B cell (primary cell): ENCODE measurements around the gene OLFML1. TPM values are rescaled to one million over a fixed set of nuclear protein-coding genes. Genes with fewer than 3 reads are reported as not detected.

Experiments used
- ATAC-seq: fragments of 200-7000 bp; cut with Tn5 transposase; one replicate; pipeline ENCODE4 v1.10.0; 2021; ENCODE audit warnings: low read depth, mild to moderate bottlenecking, moderate number of reproducible peaks, moderate library complexity
- CTCF ChIA-PET: fragments of 350-600 bp; sonication (Branson Sonifier 250); formaldehyde crosslinking; loops from one replicate; lab custom pipeline; 2021; ENCODE audit warnings: antibody characterized with exemption, inconsistent platforms; lab: Charles Lee
- POLR2A ChIA-PET: fragments of 350-600 bp; sonication (Branson Sonifier 250); formaldehyde crosslinking; loops from one replicate; lab custom pipeline; 2021; ENCODE audit warnings: antibody characterized with exemption; lab: Charles Lee
- DNase-seq: peaks from one replicate; pipeline ENCODE4 v3.0.0; 2013
- H2AFZ ChIP-seq: 2 replicates; pipeline ENCODE4 v1.6.1; 2012; ENCODE audit warnings: mild to moderate bottlenecking, low read depth, low read length; ENCODE audit not compliant: insufficient read depth, poor library complexity, severe bottlenecking
- H3K27ac ChIP-seq, 2 donors: 1 replicate in 1 of 2; 2 replicates in 1 of 2; pipeline ENCODE4 v1.5.1; 2012 to 2013; ENCODE audit warnings: low read length in 2 of 2, mild to moderate bottlenecking in 2 of 2, moderate library complexity in 1 of 2
- H3K27me3 ChIP-seq, 4 experiments: fragments of 200-600 bp in 1 of 4; sonication (generic) in 1 of 4; replicated peaks in 1 of 4; 1 replicate in 2 of 4; 2 replicates in 2 of 4; pipeline versions ENCODE4 v1.6.1 to v1.7.0; 2013 to 2016; ENCODE audit warnings: low read length in 3 of 4, mild to moderate bottlenecking in 2 of 4, mixed read lengths in 1 of 4, moderate library complexity in 1 of 4; ENCODE audit not compliant: insufficient read depth in 4 of 4, control insufficient read depth in 3 of 4; ENCODE audit errors: control extremely low read depth in 1 of 4
- H3K36me3 ChIP-seq, 2 experiments: replicated peaks in 1 of 2; 1 replicate in 1 of 2; 2 replicates in 1 of 2; pipeline versions ENCODE4 v1.6.1 to v1.7.1; 2013; ENCODE audit warnings: low read length in 1 of 2; ENCODE audit not compliant: insufficient read depth in 2 of 2, control insufficient read depth in 1 of 2; ENCODE audit errors: control extremely low read depth in 1 of 2, extremely low read depth in 1 of 2
- H3K4me1 ChIP-seq, 2 donors: fragments of 200-600 bp in 1 of 2; sonication (generic) in 1 of 2; 1 replicate in 1 of 2; 2 replicates in 1 of 2; pipeline versions ENCODE4 v1.5.1 to v1.6.1; 2013 to 2017; ENCODE audit warnings: low read length in 2 of 2; ENCODE audit not compliant: control insufficient read depth in 2 of 2, insufficient read depth in 2 of 2
- H3K4me2 ChIP-seq: replicated peaks from 2 replicates; pipeline ENCODE3; 2012; ENCODE audit warnings: mild to moderate bottlenecking, low read depth, low read length; ENCODE audit not compliant: poor library complexity, severe bottlenecking
- H3K4me3 ChIP-seq, 5 experiments: fragments of 200-600 bp in 1 of 5; sonication (generic) in 1 of 5; 1 replicate in 3 of 5; 2 replicates in 2 of 5; pipeline versions ENCODE4 v1.5.1 to v1.7.0; 2011 to 2016; ENCODE audit warnings: low read length in 4 of 5, mild to moderate bottlenecking in 4 of 5, low read depth in 2 of 5, control low read depth in 1 of 5, moderate library complexity in 1 of 5; ENCODE audit not compliant: insufficient read depth in 1 of 5; ENCODE audit errors: control extremely low read depth in 1 of 5, extremely low read depth in 1 of 5
- H3K79me2 ChIP-seq: fragments of 200-600 bp; sonication (generic); one replicate; pipeline ENCODE4 v1.6.0; 2016; ENCODE audit warnings: low read length; ENCODE audit not compliant: control insufficient read depth, insufficient read depth
- H3K9ac ChIP-seq: fragments of 200-600 bp; sonication (generic); 2 replicates; pipeline ENCODE4 v1.6.1; 2017; ENCODE audit warnings: mild to moderate bottlenecking, low read length, moderate library complexity
- H3K9me3 ChIP-seq, 3 donors: one replicate each; pipeline versions ENCODE4 v1.6.1 to v1.7.1; 2013; ENCODE audit warnings: low read length in 2 of 3; ENCODE audit not compliant: control insufficient read depth in 2 of 3, insufficient read depth in 1 of 3; ENCODE audit errors: control extremely low read depth in 1 of 3
- H4K20me1 ChIP-seq: 2 replicates; pipeline ENCODE4 v1.6.0; 2012; ENCODE audit warnings: mild to moderate bottlenecking, low read length; ENCODE audit not compliant: insufficient read depth, control insufficient read depth, poor library complexity, severe bottlenecking
- H3K27ac Mint-ChIP-seq: one replicate; pipeline ENCODE4 v1.8.0; 2021; ENCODE audit warnings: mixed read lengths
- H3K27me3 Mint-ChIP-seq: one replicate; pipeline ENCODE4 v1.8.0; 2021; ENCODE audit warnings: mixed read lengths
- H3K4me1 Mint-ChIP-seq: one replicate; pipeline ENCODE4 v1.8.0; 2021; ENCODE audit warnings: mixed read lengths
- H3K4me3 Mint-ChIP-seq: one replicate; pipeline ENCODE4 v1.8.0; 2021; ENCODE audit warnings: mixed read lengths
- H3K9me3 Mint-ChIP-seq: one replicate; pipeline ENCODE4 v1.8.0; 2022; ENCODE audit warnings: mixed read lengths; ENCODE audit not compliant: insufficient read depth
- CTCF ChIP-seq: fragments of 200-600 bp; IDR thresholded peaks from one replicate; pipeline ENCODE4 v1.8.0; 2022; ENCODE audit warnings: antibody characterized with exemption, mild to moderate bottlenecking
- EZH2 ChIP-seq: IDR thresholded peaks from 2 replicates; pipeline ENCODE4 v1.6.1; 2012; ENCODE audit warnings: borderline replicate concordance, low read depth, mild to moderate bottlenecking, moderate library complexity, low read length; ENCODE audit not compliant: insufficient read depth, poor library complexity, severe bottlenecking
- WGBS: methylation state at CpG from one replicate; pipeline ENCODE4 v1.1.5; 2013; ENCODE audit warnings: missing lambda C conversion rate; ENCODE audit not compliant: insufficient coverage; 5-methylcytosine and 5-hydroxymethylcytosine counted together
- intact Hi-C: fragments of 100-400 bp; cut with micrococcal nuclease; formaldehyde crosslinking; loops from one replicate; pipeline ENCODE4 v1.10.0; 2022
- polyA plus RNA-seq: library from polyadenylated mRNA; depleted of rRNA; stranded (reverse); fragments of >200 nt; gene quantifications from 2 replicates; pipeline ENCODE4 v1.2.3, GENCODE V29; 2012
- total RNA-seq, 2 donors: library from RNA; stranded (reverse); fragments of 120-200 nt in 1 of 2; gene quantifications; 1 replicate in 1 of 2; 2 replicates in 1 of 2; pipeline versions ENCODE4 v1.2.3 to v1.2.4, GENCODE V29; 2013 to 2022

OLFML1 gene
- total and polyA plus RNA-seq, 2 donors (not counting 1 experiment from before 2014, with no cell fraction given): not detected

GRCh38 chr11:7448201-7448600 is 37.1 kb upstream of the OLFML1 start:
- CTCF ChIA-PET: interaction anchor here (1.0 kb wide), 1 partner anchor 95 kb away, joined by 5 read pairs; no protein-coding TSS in a partner anchor
- Mint-ChIP-seq H3K4me1 (peaks cover 1% of the 10 kb centered on the region), H3K4me3 (no peak overlapping the region), H3K9me3 (no peaks in the 10 kb centered on the region), H3K27ac (no peak overlapping the region), H3K27me3 (no peaks in the 10 kb centered on the region)
- Histone ChIP-seq H3K4me1 (no peaks in the 10 kb centered on the region), H3K79me2 (no peaks in the 10 kb centered on the region), H3K9me3 (no peaks in the 10 kb centered on the region), H4K20me1 (no peaks in the 10 kb centered on the region), H3K9ac (no peak overlapping the region), H3K27me3 (no peaks in the 10 kb centered on the region), H3K27ac (no peak overlapping the region), H3K4me3 (no peak overlapping the region), H3K4me2 (no peak overlapping the region), H3K36me3 (peaks cover 0 to 2% of the 10 kb centered on the region in 2 experiments), H2AFZ (no peak overlapping the region)
- WGBS: 98% methylated on average over 12 of the region's 12 CpGs
- TF ChIP-seq CTCF (no peak), EZH2 (no peak)
- DNase-seq: no peak
- intact Hi-C loops: no loop called here
- ATAC-seq: no peak
- POLR2A ChIA-PET: no interaction called here

- intact Hi-C loops: no loop called here
- DNase-seq (no peak), ATAC-seq (no peak)
- Histone ChIP-seq H3K4me3 (no peak overlapping the region), H4K20me1 (no peaks in the 10 kb centered on the region), H3K4me2 (no peak overlapping the region), H3K27ac (no peak overlapping the region), H3K4me1 (no peaks in the 10 kb centered on the region), H3K9me3 (no peaks in the 10 kb centered on the region), H3K9ac (no peak overlapping the region), H2AFZ (no peak overlapping the region), H3K79me2 (no peaks in the 10 kb centered on the region), H3K36me3 (peaks cover 0 to 2% of the 10 kb centered on the region in 2 experiments), H3K27me3 (no peaks in the 10 kb centered on the region)
- Mint-ChIP-seq H3K9me3 (no peaks in the 10 kb centered on the region), H3K4me1 (peaks cover 1% of the 10 kb centered on the region), H3K27ac (peak overlapping the region; percentile 1), H3K27me3 (no peaks in the 10 kb centered on the region), H3K4me3 (no peak overlapping the region)
- ChIA-PET POLR2A (no interaction called here), CTCF (interaction anchor here (0.8 to 2.8 kb wide), 3 partner anchors 8 to 64 kb away, joined by 3 to 15 read pairs (median 3); partner anchors contain the start of gene PPFIBP2)
- 93% methylated on average over 2 of the region's 3 CpGs for WGBS
- TF ChIP-seq EZH2 (no peak), CTCF (no peak)
Observed at GRCh38 chr11:7449211-7449840, 36.0 kb upstream of the OLFML1 start.
